KBM-7 (cell line): ENCODE measurements around the gene POU4F3.

Source experiments
- DNase-seq: peaks from one replicate; pipeline ENCODE4 v3.0.0-alpha.2; 2015
- in situ Hi-C: fragments of 300-500 bp; cut with MboI; formaldehyde crosslinking; loops from 2 replicates; pipeline ENCODE4 v1.14.3; 2020; ENCODE audit warnings: low sequenced_read_pairs, low pct_unique_long_range_greater_than_20kb, mixed read lengths

Gene POU4F3

GRCh38 chr5:146337264-146337904, 1.3 kb upstream of the POU4F3 start:
- in situ Hi-C loops, result no loop called here
- no peak for DNase-seq

GRCh38 chr5:146337928-146338327, 711 bp upstream of the POU4F3 start:
- DNase-seq, result no peak

DNA sequence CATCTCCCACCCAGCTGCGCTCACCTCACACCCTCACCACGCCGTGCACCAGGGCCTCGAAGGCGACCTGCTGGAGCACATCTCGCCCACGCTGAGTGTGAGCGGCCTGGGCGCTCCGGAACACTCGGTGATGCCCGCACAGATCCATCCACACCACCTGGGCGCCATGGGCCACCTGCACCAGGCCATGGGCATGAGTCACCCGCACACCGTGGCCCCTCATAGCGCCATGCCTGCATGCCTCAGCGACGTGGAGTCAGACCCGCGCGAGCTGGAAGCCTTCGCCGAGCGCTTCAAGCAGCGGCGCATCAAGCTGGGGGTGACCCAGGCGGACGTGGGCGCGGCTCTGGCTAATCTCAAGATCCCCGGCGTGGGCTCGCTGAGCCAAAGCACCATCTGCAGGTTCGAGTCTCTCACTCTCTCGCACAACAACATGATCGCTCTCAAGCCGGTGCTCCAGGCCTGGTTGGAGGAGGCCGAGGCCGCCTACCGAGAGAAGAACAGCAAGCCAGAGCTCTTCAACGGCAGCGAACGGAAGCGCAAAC, 1.1 kb downstream of the POU4F3 start:
- no peak for DNase-seq

More at GRCh38 chr5:146337928-146338327, 711 bp upstream of the POU4F3 start:
- in situ Hi-C loops, result no loop called here

DNA sequence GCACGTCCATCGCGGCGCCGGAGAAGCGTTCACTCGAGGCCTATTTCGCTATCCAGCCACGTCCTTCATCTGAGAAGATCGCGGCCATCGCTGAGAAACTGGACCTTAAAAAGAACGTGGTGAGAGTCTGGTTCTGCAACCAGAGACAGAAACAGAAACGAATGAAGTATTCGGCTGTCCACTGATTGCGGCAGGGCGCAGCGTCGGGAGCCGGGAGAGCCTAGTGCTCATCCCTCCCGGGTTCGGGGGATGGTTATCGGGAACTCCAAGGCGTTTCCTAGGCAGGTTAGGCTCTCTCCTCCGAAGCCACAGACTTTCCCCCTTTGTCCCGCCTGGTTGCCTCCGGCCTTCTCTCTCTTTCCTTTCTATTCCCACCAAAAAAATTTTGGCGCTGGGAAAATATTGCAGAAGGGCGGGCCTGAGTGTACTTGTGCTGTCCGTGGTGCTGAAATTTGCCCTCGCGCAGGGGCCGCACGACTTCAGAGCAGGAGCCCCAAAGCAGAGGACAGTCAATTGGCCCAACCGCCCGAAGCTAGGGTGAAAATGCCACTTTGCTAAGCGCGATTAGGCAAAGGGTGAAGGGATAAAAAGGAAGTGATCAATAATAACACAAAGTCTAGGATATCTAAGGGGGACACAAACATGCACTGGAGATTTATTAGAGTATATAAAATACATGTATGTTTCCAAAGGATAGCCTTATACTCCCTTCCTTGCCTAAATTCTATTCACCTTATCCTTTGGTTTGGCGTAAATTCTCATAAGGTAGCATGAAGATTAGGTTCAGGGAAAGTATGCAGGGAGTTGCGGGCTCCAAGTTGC, 1.8 kb downstream of the POU4F3 start:
- peak; percentile 63 for DNase-seq
- in situ Hi-C loops, result no loop called here

More for the DNA sequence above, 1.1 kb downstream of the POU4F3 start:
- in situ Hi-C loops, result no loop called here

- in situ Hi-C loops, result no loop called here
- DNase-seq, result no peak
Observed at GRCh38 chr5:146341854-146342253, 3.2 kb downstream of the POU4F3 start.

GRCh38 chr5:146342519-146342881, 3.9 kb downstream of the POU4F3 start:
- no peak for DNase-seq
- in situ Hi-C loops, result no loop called here

DNA sequence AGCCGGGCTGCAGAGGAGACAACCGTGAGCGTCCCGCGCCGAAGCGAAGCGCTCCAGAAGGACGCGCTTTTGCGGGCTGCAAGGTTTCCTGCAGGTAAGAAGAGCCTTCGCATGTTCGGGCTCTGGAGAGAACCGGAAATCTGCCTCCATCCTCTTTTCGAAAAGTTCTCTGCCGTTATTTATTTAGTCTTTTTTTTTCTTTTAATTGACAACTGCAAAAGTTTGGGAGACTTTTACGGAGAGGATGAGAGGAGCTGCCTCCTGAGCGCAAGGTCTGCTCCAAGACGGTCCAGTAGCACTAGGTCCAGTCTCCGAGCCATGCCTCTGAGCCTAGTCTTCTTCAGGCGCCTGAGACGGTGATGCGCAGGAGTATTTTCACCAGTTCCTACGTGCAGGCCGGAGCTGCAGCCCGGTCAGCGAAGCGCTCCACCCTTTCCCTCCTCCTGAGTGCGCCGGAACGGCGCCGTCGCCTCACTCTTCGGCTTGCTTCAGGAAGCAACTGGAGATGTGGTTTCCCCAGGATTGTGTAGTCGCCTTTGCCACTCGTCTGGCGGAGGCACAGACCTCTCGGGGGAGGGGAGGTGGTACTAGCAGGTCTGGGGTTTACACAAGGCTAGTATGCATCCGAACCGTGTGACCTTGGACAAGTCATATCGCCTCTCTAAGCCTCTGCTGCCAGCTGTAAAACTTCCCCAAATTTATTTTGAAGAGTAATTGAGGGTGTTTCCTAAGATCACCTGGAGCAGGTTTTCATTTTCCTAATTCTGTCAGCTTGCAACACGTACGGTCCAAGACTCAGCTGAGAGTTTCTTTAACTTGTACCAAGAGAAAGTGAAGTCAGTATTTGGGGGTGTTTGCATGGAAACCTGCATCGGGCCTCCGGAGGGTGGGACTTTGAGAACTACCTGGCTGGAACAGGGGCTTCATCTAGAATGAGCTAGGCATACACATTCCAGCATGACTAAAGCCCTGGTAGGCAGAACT, 4.5 kb downstream of the POU4F3 start:
- DNase-seq, result no peak
- in situ Hi-C loops, result no loop called here

DNA sequence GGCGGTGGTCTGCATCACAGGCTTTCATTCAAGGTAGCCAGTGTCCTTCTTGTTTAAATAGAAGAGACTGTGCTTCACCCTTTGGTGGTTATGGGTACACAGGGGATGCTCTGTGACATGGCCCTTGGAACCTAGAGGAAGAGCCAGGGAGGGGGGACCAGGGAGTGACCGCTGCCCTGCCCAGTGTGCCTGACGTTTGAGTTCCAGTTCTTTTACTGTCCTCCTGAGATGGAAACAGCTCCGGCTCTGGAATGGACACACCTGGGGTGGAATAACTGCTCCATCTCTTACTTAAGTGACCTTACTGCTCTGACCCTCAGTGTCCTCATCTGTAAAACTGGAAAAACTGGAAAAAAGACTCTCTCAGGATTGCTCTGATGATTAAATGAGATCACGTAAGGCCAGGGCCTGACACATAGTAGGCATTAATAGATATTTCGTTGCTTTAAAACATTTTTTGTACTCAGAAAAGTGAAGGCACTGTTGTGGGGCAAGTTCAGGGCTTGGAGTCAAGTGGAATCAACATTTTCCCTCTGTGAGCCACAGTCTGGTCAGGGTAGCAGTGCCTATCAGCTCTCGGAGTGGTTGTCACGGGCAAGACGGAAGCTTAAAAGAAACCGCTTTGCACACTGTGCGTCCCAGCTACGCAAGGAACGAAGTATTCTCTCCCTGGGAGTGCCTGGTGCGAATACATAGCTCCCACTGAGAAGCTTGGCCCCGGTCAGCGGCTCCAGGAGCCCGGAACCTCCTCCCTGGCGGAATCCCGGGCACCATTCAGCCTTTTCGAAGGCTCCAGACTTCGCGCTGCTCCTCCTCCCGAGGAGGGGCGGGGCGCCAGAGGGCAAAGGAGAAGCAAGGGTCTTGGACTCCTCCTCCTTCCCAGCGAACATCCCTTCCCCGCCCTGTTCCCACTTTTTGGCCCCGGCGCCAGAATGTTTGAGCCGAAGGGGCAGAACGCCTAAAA, 5.8 kb downstream of the POU4F3 start:
- DNase-seq, result no peak
- in situ Hi-C loops, result no loop called here

GRCh38 chr5:146345240-146345577, 6.6 kb downstream of the POU4F3 start:
- no peak for DNase-seq
- in situ Hi-C loops, result no loop called here

DNA sequence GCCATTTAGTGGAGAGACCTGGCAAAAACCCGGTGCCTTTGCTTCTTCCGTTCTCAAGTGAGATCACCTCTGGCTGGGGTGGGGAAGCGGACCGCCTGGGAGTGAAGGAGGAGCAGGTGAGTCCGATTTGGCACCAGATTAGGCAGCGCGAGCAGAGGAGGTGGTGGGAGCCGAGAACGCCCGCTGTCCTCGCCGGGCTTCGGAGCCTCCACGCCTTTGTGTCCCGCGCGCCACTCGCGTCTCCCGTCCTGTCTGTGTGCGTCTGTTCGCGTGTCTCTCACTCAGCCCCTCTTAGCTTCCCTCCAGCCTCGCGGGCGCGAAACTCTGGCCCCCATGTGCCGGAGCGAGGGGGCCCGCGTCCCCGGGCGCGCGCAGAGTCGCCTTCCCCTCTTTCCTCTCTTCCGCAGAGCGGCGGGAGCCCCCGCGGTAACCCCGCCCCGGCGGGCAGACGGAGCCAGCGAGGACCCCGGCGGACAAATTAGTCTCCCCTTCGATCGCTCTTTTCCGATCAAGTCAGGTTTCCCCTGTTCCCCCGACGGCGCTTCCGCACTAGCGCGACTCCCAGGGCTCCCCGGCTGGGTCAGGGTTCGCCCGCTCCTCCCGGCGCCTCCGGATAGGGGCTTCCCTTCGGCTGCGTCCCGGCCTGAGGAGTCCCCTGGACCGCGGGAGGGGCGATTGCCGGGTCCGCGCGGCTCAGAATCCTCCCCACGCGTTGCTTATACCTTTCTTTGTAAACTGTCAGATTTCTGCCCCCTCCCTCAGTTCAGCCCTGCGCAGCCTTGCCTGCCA, 7.1 kb downstream of the POU4F3 start:
- no peak for DNase-seq
- in situ Hi-C loops, result no loop called here

GRCh38 chr5:146357126-146357525, 18.5 kb downstream of the POU4F3 start:
- in situ Hi-C loops, result no loop called here

DNA sequence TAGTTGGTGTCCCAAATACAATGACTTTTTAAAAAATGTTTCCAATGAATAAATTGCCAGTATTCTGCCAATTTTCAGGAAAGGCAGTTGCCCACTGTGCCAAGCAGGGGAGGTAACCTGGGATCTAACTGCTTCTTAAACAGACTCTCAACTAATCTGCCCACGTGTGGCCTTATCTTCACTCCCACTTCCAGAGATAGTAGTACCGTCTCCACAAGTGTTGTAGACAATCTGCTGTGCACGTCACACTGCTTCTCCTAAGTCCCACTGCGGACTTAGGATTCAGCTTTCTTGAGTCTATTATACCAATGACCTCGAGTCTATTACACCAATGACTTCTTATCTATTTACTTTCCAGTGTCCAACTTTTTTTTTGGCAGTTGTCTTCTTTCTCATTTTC, 21.2 kb downstream of the POU4F3 start:
- in situ Hi-C loops, result no loop called here
- no peak for DNase-seq

More at GRCh38 chr5:146357126-146357525, 18.5 kb downstream of the POU4F3 start:
- no peak for DNase-seq

- no peak for DNase-seq
Observed at GRCh38 chr5:146363161-146363874, 24.7 kb downstream of the POU4F3 start.

GRCh38 chr5:146365618-146366017, 27.0 kb downstream of the POU4F3 start:
- in situ Hi-C loops, result no loop called here
- no peak for DNase-seq

More at GRCh38 chr5:146363161-146363874, 24.7 kb downstream of the POU4F3 start:
- in situ Hi-C loops, result no loop called here

DNA sequence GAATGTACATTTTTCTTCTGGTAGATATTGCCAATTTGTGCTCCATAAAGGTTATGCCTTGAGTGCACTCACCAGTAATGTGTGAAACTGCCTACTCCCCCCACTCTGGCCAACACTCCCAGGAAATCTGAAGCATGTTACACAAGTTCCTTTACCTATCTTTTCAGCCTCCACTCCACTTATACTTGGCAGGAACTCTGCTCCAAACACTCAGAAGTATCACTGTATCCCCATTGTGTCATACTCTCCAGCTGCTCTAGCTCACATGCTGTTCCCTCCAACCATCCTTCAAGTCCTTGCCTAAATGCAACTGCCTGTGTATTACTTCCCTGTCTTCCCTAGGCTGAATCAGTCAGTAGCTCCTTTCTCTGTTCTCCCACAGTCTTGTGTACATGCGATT, 28.3 kb downstream of the POU4F3 start:
- no peak for DNase-seq
- in situ Hi-C loops, result no loop called here

DNA sequence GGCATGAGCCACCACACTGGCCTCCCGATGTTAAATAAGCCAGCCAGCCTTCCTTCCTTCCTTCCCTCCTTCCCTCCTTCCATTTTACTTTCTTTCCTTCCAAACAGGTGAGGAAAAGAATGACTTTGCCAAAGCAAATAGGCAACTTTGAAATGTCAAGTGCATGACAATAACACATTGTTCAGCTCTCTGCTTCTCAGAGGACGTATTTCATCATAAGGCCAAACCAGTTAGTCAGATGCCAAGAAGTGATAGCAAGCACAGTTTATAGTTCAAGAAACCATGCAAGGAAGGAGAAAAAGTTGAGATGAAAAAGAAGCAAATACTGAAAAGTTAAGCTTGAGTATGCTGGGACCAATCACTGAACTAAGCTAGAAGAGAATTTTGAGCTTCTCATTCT, 29.5 kb downstream of the POU4F3 start:
- in situ Hi-C loops, result no loop called here
- no peak for DNase-seq

DNA sequence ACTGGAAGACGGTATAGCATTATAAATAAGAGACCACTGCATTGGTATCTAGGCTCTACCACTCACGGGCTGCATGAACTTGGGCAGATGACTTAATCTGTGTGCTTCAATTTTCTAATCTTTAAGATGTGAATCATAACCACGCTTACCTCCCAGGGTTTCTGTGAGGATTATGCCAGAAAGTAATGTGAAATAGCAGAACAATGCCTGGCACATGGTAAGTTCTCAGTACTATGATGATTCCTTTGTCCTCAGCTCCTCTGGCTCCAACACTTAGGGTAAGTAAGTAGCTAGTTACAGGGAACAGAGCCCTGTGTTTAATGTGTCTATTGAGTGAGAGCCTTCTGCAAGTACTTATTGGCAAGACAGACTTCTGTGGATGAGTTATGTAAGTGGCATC, 31.1 kb downstream of the POU4F3 start:
- in situ Hi-C loops, result no loop called here
- no peak for DNase-seq
